ENCODE data around the gene PNMA8C. TPM values are rescaled to one million over a fixed set of nuclear protein-coding genes. Genes with fewer than 3 reads are reported as not detected.

Gene PNMA8C
- total and polyA plus RNA-seq, 2 donors (not counting 3 experiments of a cell fraction or from before 2014, with no cell fraction given): not detected

GRCh38 chr19:46385636-46386035 lies 43.1 kb downstream of the PNMA8C start:
- DNase-seq (ENCODE audit: low read depth, low spot score) (no peak), FAIRE-seq (no peak)
- no peak overlapping the region for H3K4me3 ChIP-seq (replicated peaks in 1 of 3; ENCODE audit: insufficient read depth in 1 of 3, low read depth in 1 of 3, low read length in 3 of 3)
- H3K79me2 ChIP-seq (ENCODE audit: control insufficient read depth, insufficient read depth, low read length): peaks cover 6% of the 10 kb centered on the region
- no peak overlapping the region for H3K27ac ChIP-seq (ENCODE audit: insufficient read depth, low read depth, low read length)
- no peaks in the 10 kb centered on the region for H3K27me3 ChIP-seq (ENCODE audit: control insufficient read depth in 2 of 2, insufficient read depth in 2 of 2, low read length in 2 of 2)
- no peaks in the 10 kb centered on the region for H3K9me1 ChIP-seq (replicated peaks; ENCODE audit: control insufficient read depth, extremely low read depth, insufficient read depth, low read length)
- peaks cover 20 to 54% of the 10 kb centered on the region in 2 experiments for H3K36me3 ChIP-seq (ENCODE audit: control insufficient read depth in 2 of 2, extremely low read depth in 1 of 2, insufficient read depth in 2 of 2, low read length in 2 of 2)
- dilution Hi-C loops (cut with MboI; ENCODE audit: extremely low pct_ligation_motif_present, low sequenced_read_pairs) (no loop called here), intact Hi-C loops (cut with micrococcal nuclease) (no loop called here)
- H3K4me2 ChIP-seq (ENCODE audit: insufficient read depth, low read length): no peak overlapping the region
- no peaks in the 10 kb centered on the region for H4K20me1 ChIP-seq (replicated peaks; ENCODE audit: control insufficient read depth, extremely low read depth, insufficient read depth, low read length)
- TF ChIP-seq MAX (IDR thresholded peaks at IDR 0.05; ENCODE audit: insufficient read depth, insufficient read length): no peak
- TF ChIP-seq POLR2A (IDR thresholded peaks at IDR 0.05; ENCODE audit: low read depth, low read length): no peak
- TF ChIP-seq POLR2AphosphoS5 (IDR thresholded peaks at IDR 0.05; ENCODE audit: insufficient read depth, low read depth, low read length): no peak
- no peak for TF ChIP-seq CTCF (IDR thresholded peaks at IDR 0.05; ENCODE audit: extremely low read depth in 1 of 2, insufficient read depth in 1 of 2, low read depth in 1 of 2, low read length in 2 of 2)
- ChIA-PET CTCF (interaction anchor here (1.5 to 3.1 kb wide), 2 partner anchors 13 to 17 kb away, joined by 3 to 9 read pairs; no protein-coding TSS in a partner anchor), POLR2A (interaction anchor here (0.7 kb wide), 1 partner anchor 17 kb away, joined by 3 read pairs; no protein-coding TSS in a partner anchor)
- BruUV-seq (replicated peaks): no TSS peak
- H2AFZ ChIP-seq (ENCODE audit: low read depth, low read length): no peak overlapping the region
- no peaks in the 10 kb centered on the region for H3K9me3 ChIP-seq (replicated peaks; ENCODE audit: control insufficient read depth, insufficient read depth, low read length)
- no peaks in the 10 kb centered on the region for H3K4me1 ChIP-seq (ENCODE audit: control insufficient read depth, extremely low read depth, insufficient read depth, low read length)
- H3K9ac ChIP-seq (replicated peaks; ENCODE audit: extremely low read depth, insufficient read depth, low read length): no peak overlapping the region

GRCh38 chr19:46384396-46384795 lies 44.3 kb downstream of the PNMA8C start:
- Histone ChIP-seq H3K9me3 (replicated peaks; ENCODE audit: control insufficient read depth, insufficient read depth, low read length) (no peaks in the 10 kb centered on the region), H2AFZ (ENCODE audit: low read depth, low read length) (no peak overlapping the region), H3K9ac (replicated peaks; ENCODE audit: extremely low read depth, insufficient read depth, low read length) (no peak overlapping the region), H3K4me2 (ENCODE audit: insufficient read depth, low read length) (no peak overlapping the region), H3K79me2 (ENCODE audit: control insufficient read depth, insufficient read depth, low read length) (peaks cover 13% of the 10 kb centered on the region), H3K4me1 (ENCODE audit: control insufficient read depth, extremely low read depth, insufficient read depth, low read length) (no peaks in the 10 kb centered on the region), H3K36me3 (ENCODE audit: control insufficient read depth in 2 of 2, extremely low read depth in 1 of 2, insufficient read depth in 2 of 2, low read length in 2 of 2) (peaks cover 22 to 51% of the 10 kb centered on the region in 2 experiments), H4K20me1 (replicated peaks; ENCODE audit: control insufficient read depth, extremely low read depth, insufficient read depth, low read length) (no peaks in the 10 kb centered on the region), H3K27ac (ENCODE audit: insufficient read depth, low read depth, low read length) (no peak overlapping the region), H3K9me1 (replicated peaks; ENCODE audit: control insufficient read depth, extremely low read depth, insufficient read depth, low read length) (no peaks in the 10 kb centered on the region), H3K27me3 (ENCODE audit: control insufficient read depth in 2 of 2, insufficient read depth in 2 of 2, low read length in 2 of 2) (no peaks in the 10 kb centered on the region), H3K4me3 (replicated peaks in 1 of 3; ENCODE audit: insufficient read depth in 1 of 3, low read depth in 1 of 3, low read length in 3 of 3) (no peak overlapping the region)
- DNase-seq (ENCODE audit: low read depth, low spot score): no peak
- intact Hi-C loops (cut with micrococcal nuclease): no loop called here
- TF ChIP-seq EZH2 (IDR thresholded peaks at IDR 0.05; ENCODE audit: borderline replicate concordance, low read depth, low read length, severe bottlenecking) (no peak), GATA2 (IDR thresholded peaks at IDR 0.05; ENCODE audit: insufficient read depth, insufficient read length, low read depth, low read length) (no peak), FOS (IDR thresholded peaks at IDR 0.05; ENCODE audit: borderline replicate concordance, insufficient read depth, low read length) (no peak), POLR2A (IDR thresholded peaks at IDR 0.05; ENCODE audit: low read depth, low read length) (no peak), JUN (IDR thresholded peaks at IDR 0.05; ENCODE audit: borderline replicate concordance, insufficient read depth, insufficient read length, low read depth) (no peak), CTCF (IDR thresholded peaks at IDR 0.05; ENCODE audit: extremely low read depth in 1 of 2, insufficient read depth in 1 of 2, low read depth in 1 of 2, low read length in 2 of 2) (no peak), MYC (IDR thresholded peaks at IDR 0.05; ENCODE audit: low read depth, low read length) (no peak), MAX (IDR thresholded peaks at IDR 0.05; ENCODE audit: insufficient read depth, insufficient read length) (no peak), POLR2AphosphoS5 (IDR thresholded peaks at IDR 0.05; ENCODE audit: insufficient read depth, low read depth, low read length) (no peak)
- dilution Hi-C loops (cut with MboI; ENCODE audit: extremely low pct_ligation_motif_present, low sequenced_read_pairs): no loop called here
- FAIRE-seq: no peak
- CTCF ChIA-PET: interaction anchor here (0.8 kb wide), 1 partner anchor 144 kb away, joined by 3 read pairs; no protein-coding TSS in a partner anchor
- BruUV-seq (replicated peaks): no TSS peak
- POLR2A ChIA-PET: no interaction called here
